ENCODE results near the gene LMAN2L. TPM values are rescaled to one million over a fixed set of nuclear protein-coding genes. Genes with fewer than 3 reads are reported as not detected.
A peak's percentile ranks its signal among the peaks of the same experiment; 100 is the strongest.

The LMAN2L gene
- total RNA-seq, 1 donor from 2014 or later: 41.2 TPM

- peak; percentile 81 for DNase-seq (ENCODE audit: low read depth)
Observed at GRCh38 chr2:96760036-96760985, 20.4 kb upstream of the LMAN2L start, which contains the start of gene CNNM4. Gene CNNM4 (plus strand): TSS chr2:96760902. CDS start chr2:96761000, 98 bp downstream.

- no peak for DNase-seq (ENCODE audit: low read depth)
Observed at GRCh38 chr2:96759548-96759947, 19.7 kb upstream of the LMAN2L start.

- no peak for DNase-seq (ENCODE audit: low read depth)
Observed at GRCh38 chr2:96758987-96759386, 19.1 kb upstream of the LMAN2L start.

- DNase-seq (ENCODE audit: low read depth): no peak
Observed at GRCh38 chr2:96757477-96757860, 17.6 kb upstream of the LMAN2L start.

- DNase-seq (ENCODE audit: low read depth): no peak
Observed at GRCh38 chr2:96756788-96757476, 17.1 kb upstream of the LMAN2L start.

GRCh38 chr2:96754317-96754716 is 14.5 kb upstream of the LMAN2L start:
- no peak for DNase-seq (ENCODE audit: low read depth)

GRCh38 chr2:96753661-96754282 is 13.9 kb upstream of the LMAN2L start:
- no peak for DNase-seq (ENCODE audit: low read depth)

GRCh38 chr2:96751800-96752199 is 11.9 kb upstream of the LMAN2L start:
- no peak for DNase-seq (ENCODE audit: low read depth)

- DNase-seq (ENCODE audit: low read depth): no peak
Observed at GRCh38 chr2:96747061-96747617, 7.3 kb upstream of the LMAN2L start.

GRCh38 chr2:96739076-96739632 is 710 bp downstream of the LMAN2L start:
- DNase-seq (ENCODE audit: low read depth): peak; percentile 56

- DNase-seq (ENCODE audit: low read depth): no peak
Observed at GRCh38 chr2:96737831-96738230, 2.0 kb downstream of the LMAN2L start.

GRCh38 chr2:96737251-96737650 is 2.6 kb downstream of the LMAN2L start:
- no peak for DNase-seq (ENCODE audit: low read depth)

- DNase-seq (ENCODE audit: low read depth): no peak
Observed at GRCh38 chr2:96734880-96735583, 4.8 kb downstream of the LMAN2L start.

- peak; percentile 23 for DNase-seq (ENCODE audit: low read depth)
Observed at GRCh38 chr2:96733931-96734330, 5.9 kb downstream of the LMAN2L start.

GRCh38 chr2:96730212-96730611 is 9.7 kb downstream of the LMAN2L start:
- DNase-seq (ENCODE audit: low read depth): no peak

- no peak for DNase-seq (ENCODE audit: low read depth)
Observed at GRCh38 chr2:96729748-96730147, 10.1 kb downstream of the LMAN2L start.

- peak; percentile 59 for DNase-seq (ENCODE audit: low read depth)
Observed at GRCh38 chr2:96727431-96727830, 12.4 kb downstream of the LMAN2L start.

- no peak for DNase-seq (ENCODE audit: low read depth)
Observed at GRCh38 chr2:96726131-96726530, 13.7 kb downstream of the LMAN2L start.

GRCh38 chr2:96716388-96716787 is 23.5 kb downstream of the LMAN2L start:
- no peak for DNase-seq (ENCODE audit: low read depth)

- peak; percentile 15 for DNase-seq (ENCODE audit: low read depth)
Observed at GRCh38 chr2:96715658-96716057, 24.2 kb downstream of the LMAN2L start.

GRCh38 chr2:96710985-96711384 is 28.9 kb downstream of the LMAN2L start:
- DNase-seq (ENCODE audit: low read depth): no peak

All from renal cortical epithelial cell (primary cell).